NOMO-1 (cell line): ENCODE results near the gene CBR1.
"Not testable (repeated sequence)": the region's sequence is repeated elsewhere in the genome, so short reads cannot be mapped to it uniquely, and the experiment has no call there.

Experiments used
- DNase-seq, 2 experiments: peaks; one replicate each; lab custom pipeline; 2025; ENCODE audit not compliant: unreplicated experiment in 2 of 2; lab: John Stamatoyannopoulos, UW

CBR1 gene

GRCh38 chr21:36079010-36079649, 9.3 kb downstream of the CBR1 start:
- DNase-seq, result peak; percentile 72 to 89

- no peak for DNase-seq
These were observed 9.8 kb downstream of the CBR1 start for GRCh38 chr21:36079671-36080070.

DNA sequence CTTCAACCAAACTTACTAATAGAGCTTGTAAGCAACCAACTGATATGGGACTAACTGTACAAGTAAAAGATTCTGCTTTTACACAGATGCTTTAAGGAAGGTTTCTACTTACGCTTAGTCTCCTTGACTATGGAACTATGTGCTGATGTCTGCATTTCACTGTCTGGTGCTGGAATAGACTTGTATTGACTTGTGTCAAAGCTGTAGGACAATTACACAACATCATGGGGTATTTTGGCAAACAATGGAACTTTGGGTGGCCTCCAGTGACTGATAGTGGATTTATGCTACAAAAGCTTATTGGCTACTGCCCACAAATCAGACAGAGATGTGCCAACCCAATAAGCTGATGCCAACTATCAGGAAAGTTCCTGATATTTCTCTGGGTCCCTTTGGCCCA, 10.6 kb downstream of the CBR1 start:
- no peak for DNase-seq

DNA sequence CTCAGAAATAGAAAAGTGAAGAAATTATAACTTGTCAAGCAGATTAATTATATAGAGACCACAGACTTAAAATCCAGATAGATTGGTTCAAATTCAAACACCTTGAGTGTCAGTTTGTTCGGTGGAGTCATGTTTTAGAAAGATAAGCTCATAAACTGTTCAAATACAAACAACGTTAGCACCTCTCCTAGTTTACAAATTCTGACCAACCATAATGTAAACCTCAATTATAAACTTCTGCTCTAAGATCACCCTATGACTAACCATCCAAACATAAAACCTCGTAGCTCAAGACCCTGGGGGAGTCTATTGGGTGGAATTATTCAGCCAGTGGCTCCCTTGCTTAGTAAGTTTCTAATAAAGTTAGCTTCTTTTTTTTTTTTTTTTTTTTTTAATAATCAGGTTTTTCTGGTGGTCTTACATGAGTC, 12.4 kb downstream of the CBR1 start:
- DNase-seq, result no peak

DNA sequence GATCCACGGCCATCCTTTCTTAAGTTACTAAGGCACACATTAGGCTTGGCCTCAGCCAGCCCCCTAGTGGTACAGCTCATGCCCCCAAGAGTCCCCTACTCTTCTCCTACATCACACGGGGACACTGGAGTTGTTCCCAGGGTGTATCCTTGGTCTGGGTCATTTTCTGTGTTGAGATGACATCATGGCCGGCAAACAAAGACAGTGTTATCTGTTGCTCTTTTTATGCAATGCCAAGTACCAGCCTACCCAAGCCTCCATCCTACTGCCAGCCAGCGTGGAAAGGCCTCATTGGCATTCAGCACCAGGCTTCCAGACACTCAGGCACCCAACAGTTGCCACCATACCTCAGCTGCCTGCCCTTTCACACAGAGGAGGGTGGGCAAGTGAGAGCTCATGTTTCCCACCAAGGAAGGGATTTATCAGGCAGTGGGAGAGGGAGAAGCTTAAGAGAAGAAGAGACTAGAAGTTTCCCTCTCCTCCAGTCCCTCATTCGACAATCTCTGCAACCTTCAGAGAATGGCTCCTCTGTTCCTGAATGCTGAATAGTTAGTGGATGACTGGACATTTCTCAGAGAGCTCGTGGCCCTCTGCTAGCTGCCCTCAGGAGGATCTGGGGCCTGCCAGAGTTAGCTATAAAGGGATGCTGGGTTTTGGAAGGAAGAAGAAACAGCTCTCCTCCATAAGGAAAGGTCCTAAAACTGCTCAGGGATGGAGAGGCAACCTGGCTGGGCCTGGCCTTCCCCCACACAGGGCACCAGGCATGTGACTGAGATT, 17.7 kb downstream of the CBR1 start:
- DNase-seq, result no peak

- no peak for DNase-seq
These were observed 20.1 kb downstream of the CBR1 start for GRCh38 chr21:36089946-36090345.

DNA sequence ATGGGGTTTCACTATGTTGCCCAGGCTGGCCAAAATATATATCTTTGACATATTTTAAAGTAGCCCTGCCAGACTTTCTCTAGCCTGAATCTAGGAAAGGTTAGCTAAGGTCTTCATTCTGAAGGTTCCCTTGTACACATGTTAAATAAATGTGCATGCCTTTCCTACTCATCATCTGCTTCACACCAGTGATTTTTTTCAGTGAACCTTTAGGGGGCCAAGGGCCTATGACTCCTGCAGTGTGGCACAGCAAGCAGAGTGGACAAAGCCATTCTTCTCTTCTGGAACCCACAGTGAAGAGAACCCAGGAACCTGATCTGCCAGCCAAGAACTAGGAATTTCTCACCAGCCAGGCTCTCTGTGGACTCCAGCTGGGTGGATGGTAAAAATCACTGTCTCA, 22.9 kb downstream of the CBR1 start:
- no peak for DNase-seq

GRCh38 chr21:36093512-36093911, 23.7 kb downstream of the CBR1 start:
- DNase-seq, result no peak

DNA sequence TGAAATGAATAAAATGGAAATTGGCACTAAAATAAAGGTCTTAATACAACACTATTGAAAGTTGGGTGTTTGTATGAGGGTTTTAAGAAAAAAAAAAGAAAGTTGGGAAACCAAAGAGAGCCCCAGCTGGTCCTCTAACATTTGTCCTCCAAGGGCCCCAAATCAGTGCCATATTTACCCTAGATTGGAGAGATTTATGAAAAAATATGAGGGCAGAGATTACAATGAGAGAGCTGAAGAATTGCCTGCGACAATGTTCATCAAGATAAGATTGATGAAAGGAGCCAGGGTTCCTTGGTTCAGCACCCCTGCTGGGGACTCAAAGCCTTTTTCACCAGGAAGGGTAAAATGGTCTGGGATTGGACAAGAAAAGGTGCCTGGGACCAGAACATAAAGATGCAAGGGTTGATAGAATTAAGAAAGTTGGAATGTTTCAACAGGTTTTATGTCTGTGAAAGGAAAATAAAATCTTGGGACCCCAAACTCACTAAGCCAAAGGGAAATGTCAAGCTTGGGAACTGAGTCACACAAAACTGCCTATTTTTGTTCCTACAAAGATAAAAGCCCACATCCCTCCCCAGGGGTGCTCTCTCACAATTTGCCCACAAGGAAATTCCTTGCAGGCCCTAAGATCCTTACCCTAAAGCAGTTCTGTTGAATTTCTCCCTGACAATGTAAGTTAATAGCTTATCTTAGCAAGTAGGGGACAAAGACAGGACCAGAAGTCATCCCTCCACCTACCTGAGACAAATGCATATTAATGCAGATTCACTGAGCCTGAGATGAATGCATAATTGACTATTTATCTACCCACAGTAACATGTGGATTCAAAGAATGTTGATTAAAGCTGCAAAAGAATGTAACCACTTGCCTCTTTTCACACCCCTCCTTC, 26.8 kb downstream of the CBR1 start:
- DNase-seq, result no peak

DNA sequence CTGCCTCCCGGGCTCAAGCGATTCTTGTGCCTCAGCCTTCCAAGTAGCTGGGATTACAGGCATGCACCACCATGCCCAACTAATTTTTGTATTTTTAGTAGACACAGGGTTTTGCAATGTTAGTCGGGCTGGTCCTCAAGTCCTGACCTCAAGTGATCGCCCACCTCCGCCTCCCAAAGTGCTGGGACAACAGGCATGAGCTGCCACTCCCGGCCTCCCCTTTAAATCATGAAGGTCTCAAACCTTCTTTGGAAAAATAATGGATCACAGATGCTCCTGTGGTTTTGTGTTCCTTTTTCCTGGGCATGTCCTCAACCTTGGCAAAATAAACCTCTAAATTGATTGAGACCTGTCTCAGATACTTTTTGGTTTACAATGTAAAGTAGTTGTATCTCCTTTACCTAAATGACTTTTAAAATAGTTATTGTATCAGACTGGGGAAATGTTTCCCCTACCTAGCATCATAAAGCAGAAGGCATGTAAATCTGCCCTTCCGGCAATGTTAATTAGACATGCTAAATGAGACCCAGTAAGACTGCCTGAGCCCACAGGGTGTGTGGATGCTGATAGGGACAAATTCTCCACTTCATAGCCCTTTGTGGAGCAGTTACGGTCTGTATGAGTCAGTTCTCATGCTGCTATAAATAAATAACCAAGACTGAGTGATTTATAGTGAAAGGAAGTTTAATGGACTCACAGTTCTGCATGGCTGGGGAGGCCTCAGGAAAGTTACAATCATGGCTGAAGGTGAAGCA, 27.8 kb downstream of the CBR1 start:
- DNase-seq, result peak; percentile 81 to 97

GRCh38 chr21:36098182-36098532, 28.3 kb downstream of the CBR1 start:
- DNase-seq, result peak in 1 of 2 experiments; percentile 67

DNA sequence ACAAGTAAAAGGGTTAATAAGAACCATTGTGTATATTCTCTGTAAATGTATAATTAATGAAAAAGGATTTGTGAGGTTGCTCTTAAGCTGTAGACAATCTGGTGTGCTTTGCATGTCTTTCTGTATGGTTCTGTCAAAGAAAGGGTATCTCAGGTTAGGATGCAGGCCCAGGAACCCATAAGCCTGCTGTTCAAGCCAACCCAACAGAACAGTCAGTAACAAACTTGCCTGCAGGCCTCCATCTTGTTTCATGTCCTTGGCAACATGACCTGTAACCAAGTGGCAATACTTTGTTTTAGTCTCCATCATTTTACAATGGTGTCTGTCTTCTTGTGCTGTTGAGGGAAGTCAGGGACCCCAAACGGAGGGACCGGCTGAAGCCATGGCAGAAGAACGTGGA, 29.2 kb downstream of the CBR1 start:
- DNase-seq, result no peak

DNA sequence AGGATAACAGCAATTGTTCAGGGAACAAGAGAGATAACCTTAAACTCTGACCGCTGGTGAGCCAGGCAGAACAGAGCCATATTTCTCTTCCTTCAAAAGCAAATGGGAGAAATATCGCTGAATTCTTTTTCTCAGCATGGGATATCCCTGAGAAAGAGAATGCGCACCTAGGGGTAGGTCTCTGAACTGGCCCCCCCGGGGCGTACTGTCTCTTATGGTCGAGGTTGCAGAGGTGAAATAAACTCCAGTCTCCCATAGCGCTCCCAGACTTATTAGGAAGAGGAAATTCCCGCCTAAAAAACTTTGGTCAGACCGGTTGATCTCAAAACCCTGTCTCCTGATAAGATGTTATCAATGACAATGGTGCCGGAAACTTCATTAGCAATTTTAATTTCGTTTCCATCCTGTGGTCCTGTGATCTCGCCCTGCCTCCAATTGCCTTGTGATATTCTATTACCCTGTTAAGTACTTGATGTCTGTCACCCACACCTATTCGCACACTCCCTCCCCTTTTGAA, 29.9 kb downstream of the CBR1 start:
- DNase-seq, result not testable (repeated sequence)

- DNase-seq, result no peak
These were observed 31.3 kb downstream of the CBR1 start for GRCh38 chr21:36100971-36101641.

- DNase-seq, result no peak
These were observed 33.6 kb downstream of the CBR1 start for GRCh38 chr21:36103434-36103833.

- DNase-seq, result peak; percentile 58 to 62
These were observed 34.8 kb downstream of the CBR1 start for GRCh38 chr21:36104317-36105300.

GRCh38 chr21:36105327-36105842, 35.6 kb downstream of the CBR1 start:
- no peak for DNase-seq

DNA sequence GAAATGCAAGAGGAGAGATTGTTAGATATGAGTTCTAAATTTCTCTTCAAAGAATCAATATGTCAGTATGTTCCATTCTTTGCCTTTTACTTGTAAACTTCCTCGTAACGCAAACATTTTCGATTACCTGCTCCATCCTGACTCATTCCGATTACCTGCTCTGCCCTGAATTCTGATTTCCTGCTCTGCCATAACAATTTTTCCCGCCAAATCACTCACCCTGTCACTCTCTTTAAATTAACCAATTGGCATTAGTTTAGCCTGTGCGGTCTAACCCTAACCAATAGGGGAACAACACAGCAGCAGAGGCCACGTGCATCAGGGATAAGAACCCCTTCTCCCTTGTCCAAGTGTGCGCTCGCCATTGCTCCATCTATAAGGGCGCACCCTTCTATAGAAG, 40.0 kb downstream of the CBR1 start:
- no peak for DNase-seq

DNA sequence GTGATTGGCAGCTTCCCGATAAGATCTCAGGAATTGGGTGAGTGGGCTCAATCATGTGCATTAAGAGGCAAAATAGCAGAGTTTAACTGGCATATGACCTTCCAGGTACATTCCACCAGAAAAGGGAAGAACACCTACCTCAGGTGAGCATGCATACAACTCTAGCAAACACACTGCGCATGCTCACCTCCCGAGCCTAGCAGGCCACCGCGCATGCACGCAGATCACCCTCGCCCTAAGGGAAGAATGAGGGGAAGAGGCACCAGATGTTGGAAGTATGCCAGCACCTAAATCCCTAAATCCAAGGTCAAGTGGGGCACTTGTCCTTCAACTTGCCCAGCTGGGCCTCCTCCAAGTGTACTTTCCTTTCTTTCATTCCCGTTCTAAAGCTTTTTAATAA, 41.4 kb downstream of the CBR1 start:
- DNase-seq, result no peak
